WTC11 (cell line): ENCODE data around the gene A1CF.

Experiments used
- AFF4 ChIP-seq: sonication (generic); formaldehyde crosslinking; IDR thresholded peaks from 2 replicates; pipeline ENCODE4 v1.8.1; 2023; ENCODE audit warnings: mild to moderate bottlenecking, missing genetic modification reagents, borderline replicate concordance
- ATF2 ChIP-seq: sonication (generic); formaldehyde crosslinking; IDR thresholded peaks from 2 replicates; pipeline ENCODE4 v1.8.1; 2022; ENCODE audit warnings: low read depth, missing genetic modification reagents, borderline replicate concordance
- CBFB ChIP-seq: sonication (generic); formaldehyde crosslinking; IDR thresholded peaks from 2 replicates; pipeline ENCODE4 v1.8.1; 2022; ENCODE audit warnings: mild to moderate bottlenecking, low read depth, missing genetic modification reagents
- CDX4 ChIP-seq: fragments of 250-450 bp; sonication (Bioruptor Pico); IDR thresholded peaks from 2 replicates; pipeline ENCODE4 v1.9.0; 2021; ENCODE audit warnings: moderate library complexity, mild to moderate bottlenecking, inconsistent platforms, borderline replicate concordance
- CTCF ChIP-seq: fragments of 200-600 bp; IDR thresholded peaks from 2 replicates; pipeline ENCODE4 v1.8.0; 2022; ENCODE audit warnings: antibody characterized with exemption
- E2F4 ChIP-seq: sonication (generic); formaldehyde crosslinking; IDR thresholded peaks from 2 replicates; pipeline ENCODE4 v1.8.1; 2022; ENCODE audit warnings: low read depth, mild to moderate bottlenecking, moderate library complexity, missing genetic modification reagents, borderline replicate concordance
- HMGA2 ChIP-seq: fragments of 250-450 bp; sonication (Bioruptor Pico); IDR thresholded peaks from 2 replicates; pipeline ENCODE4 v1.4.0; 2021; ENCODE audit warnings: mild to moderate bottlenecking, moderate library complexity
- MAX ChIP-seq: sonication (generic); formaldehyde crosslinking; IDR thresholded peaks from 2 replicates; pipeline ENCODE4 v1.8.0; 2022; ENCODE audit warnings: mild to moderate bottlenecking, missing genetic modification reagents
- NR3C1 ChIP-seq: sonication (generic); formaldehyde crosslinking; conservative IDR thresholded peaks from 2 replicates; pipeline ENCODE4 v1.8.1; 2023; ENCODE audit warnings: low read depth, mild to moderate bottlenecking, missing genetic modification reagents
- PREB ChIP-seq: sonication (generic); formaldehyde crosslinking; IDR thresholded peaks from 2 replicates; pipeline ENCODE4 v1.8.1; 2022; ENCODE audit warnings: mild to moderate bottlenecking, missing genetic modification reagents, moderate library complexity, borderline replicate concordance
- ZNF416 ChIP-seq: fragments of 250-450 bp; sonication (Bioruptor Pico); IDR thresholded peaks from 2 replicates; pipeline ENCODE4 v1.9.0; 2021; ENCODE audit warnings: mild to moderate bottlenecking, inconsistent platforms
- ZNF423 ChIP-seq: fragments of 250-450 bp; sonication (Bioruptor Pico); IDR thresholded peaks from 2 replicates; pipeline ENCODE4 v2.1.2; 2022; ENCODE audit warnings: mild to moderate bottlenecking, moderate library complexity

- TF ChIP-seq CTCF (no peak), AFF4 (CRISPR knock-in tag) (no peak), HMGA2 (CRISPR knock-in tag) (no peak), MAX (CRISPR knock-in tag) (no peak), ZNF423 (CRISPR knock-in tag) (no peak), NR3C1 (CRISPR knock-in tag) (no peak), CDX4 (CRISPR knock-in tag) (no peak), E2F4 (no peak), PREB (CRISPR knock-in tag) (no peak), CBFB (CRISPR knock-in tag) (no peak), ATF2 (CRISPR knock-in tag) (no peak), ZNF416 (CRISPR knock-in tag) (no peak)
Measured at GRCh38 chr10:50853557-50853956, 31.9 kb downstream of the A1CF start.
